B cell (primary cell): ENCODE measurements around the gene CYB5A.

Experiments used
- CTCF ChIP-seq: fragments of 200-600 bp; IDR thresholded peaks from one replicate; pipeline ENCODE4 v1.8.0; 2022; ENCODE audit warnings: antibody characterized with exemption, mild to moderate bottlenecking
- EZH2 ChIP-seq: IDR thresholded peaks from 2 replicates; pipeline ENCODE4 v1.6.1; 2012; ENCODE audit warnings: borderline replicate concordance, low read depth, mild to moderate bottlenecking, moderate library complexity, low read length; ENCODE audit not compliant: insufficient read depth, poor library complexity, severe bottlenecking

- TF ChIP-seq EZH2 (no peak), CTCF (no peak)
Measured at GRCh38 chr18:74249181-74249968, 42.4 kb downstream of the CYB5A start.
